ENCODE data around the gene TPGS1. TPM values are rescaled to one million over a fixed set of nuclear protein-coding genes. Genes with fewer than 3 reads are reported as not detected.
A peak's percentile ranks its signal among the peaks of the same experiment; 100 is the strongest.

Gene TPGS1
- total RNA-seq, 1 donor from 2014 or later, result 52.7 TPM

- peak overlapping the region; percentile 86 for H3K4me3 ChIP-seq (ENCODE audit: low read depth, low read length)
- H3K27me3 ChIP-seq (ENCODE audit: control insufficient read depth, insufficient read depth, low read length), result no peaks in the 10 kb centered on the region
- no peaks in the 10 kb centered on the region for H3K36me3 ChIP-seq (ENCODE audit: control insufficient read depth, insufficient read depth, low read length)
- peak; percentile 100 for TF ChIP-seq CTCF (IDR thresholded peaks at IDR 0.05; ENCODE audit: insufficient read depth, low read length, poor library complexity, severe bottlenecking)
- peak; percentile 100 for DNase-seq (ENCODE audit: low read depth)
Observed at GRCh38 chr19:506404-507285, 652 bp upstream of the TPGS1 start.

DNA sequence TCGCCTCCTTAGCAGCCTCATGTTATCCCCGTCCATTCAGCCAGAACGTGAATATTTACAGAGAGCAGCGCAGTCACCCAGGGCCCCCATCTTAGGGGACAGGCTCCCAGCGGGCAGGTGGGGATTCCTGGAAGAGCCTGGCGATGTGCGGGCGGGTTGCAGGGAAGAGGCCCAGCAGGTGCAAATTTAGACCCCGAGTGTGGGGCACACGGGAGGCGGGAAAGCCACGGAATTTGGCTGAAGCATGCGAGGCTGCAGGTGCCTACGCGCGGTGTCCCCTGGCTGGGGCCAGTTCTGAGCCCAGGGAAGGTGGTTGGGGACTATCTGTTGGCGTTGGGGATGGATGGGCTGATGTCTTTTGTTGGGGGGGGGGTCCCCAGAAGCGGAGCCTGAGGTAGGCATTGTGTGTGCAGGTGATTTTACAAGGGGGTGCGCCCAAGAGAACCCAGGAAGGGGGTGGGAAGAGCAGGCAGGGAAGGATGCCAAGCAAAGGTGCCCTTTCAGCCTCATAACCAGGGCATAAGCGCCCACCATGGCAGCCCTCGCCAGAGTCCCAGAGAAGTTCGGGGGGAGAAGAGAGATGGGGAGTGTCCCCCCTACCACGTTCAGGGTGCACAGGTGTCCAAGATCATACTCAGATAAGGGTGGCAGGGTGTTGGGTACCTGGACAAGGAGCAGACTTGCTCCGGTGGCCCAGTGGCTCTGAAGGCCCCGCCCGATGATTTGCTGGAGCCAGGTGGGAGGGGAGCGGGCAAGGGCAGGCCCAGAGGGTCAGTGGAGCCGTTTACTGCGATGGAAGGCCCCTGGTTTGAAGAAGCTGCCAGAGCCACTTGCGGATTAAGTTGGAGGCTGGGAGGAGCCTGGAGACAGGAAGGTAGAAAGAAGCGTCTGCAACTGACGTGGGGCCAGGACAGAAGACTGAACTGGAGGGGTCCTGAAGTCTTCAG is 1.2 kb downstream of the TPGS1 start:
- Histone ChIP-seq H3K36me3 (ENCODE audit: control insufficient read depth, insufficient read depth, low read length) (no peaks in the 10 kb centered on the region), H3K27me3 (ENCODE audit: control insufficient read depth, insufficient read depth, low read length) (no peaks in the 10 kb centered on the region), H3K4me3 (ENCODE audit: low read depth, low read length) (peak overlapping the region; percentile 86)
- no peak for DNase-seq (ENCODE audit: low read depth)
- no peak for TF ChIP-seq CTCF (IDR thresholded peaks at IDR 0.05; ENCODE audit: insufficient read depth, low read length, poor library complexity, severe bottlenecking)

- H3K27me3 ChIP-seq (ENCODE audit: control insufficient read depth, insufficient read depth, low read length), result no peaks in the 10 kb centered on the region
- peak; percentile 98 for TF ChIP-seq CTCF (IDR thresholded peaks at IDR 0.05; ENCODE audit: insufficient read depth, low read length, poor library complexity, severe bottlenecking)
- no peaks in the 10 kb centered on the region for H3K36me3 ChIP-seq (ENCODE audit: control insufficient read depth, insufficient read depth, low read length)
- DNase-seq (ENCODE audit: low read depth), result no peak
- H3K4me3 ChIP-seq (ENCODE audit: low read depth, low read length), result no peak overlapping the region
Observed at GRCh38 chr19:510606-511100, 3.4 kb downstream of the TPGS1 start.

GRCh38 chr19:511101-511851 is 4.0 kb downstream of the TPGS1 start:
- Histone ChIP-seq H3K27me3 (ENCODE audit: control insufficient read depth, insufficient read depth, low read length) (no peaks in the 10 kb centered on the region), H3K4me3 (ENCODE audit: low read depth, low read length) (no peak overlapping the region), H3K36me3 (ENCODE audit: control insufficient read depth, insufficient read depth, low read length) (no peaks in the 10 kb centered on the region)
- TF ChIP-seq CTCF (IDR thresholded peaks at IDR 0.05; ENCODE audit: insufficient read depth, low read length, poor library complexity, severe bottlenecking), result no peak
- no peak for DNase-seq (ENCODE audit: low read depth)

GRCh38 chr19:512547-513365 is 5.5 kb downstream of the TPGS1 start:
- TF ChIP-seq CTCF (IDR thresholded peaks at IDR 0.05; ENCODE audit: insufficient read depth, low read length, poor library complexity, severe bottlenecking), result no peak
- no peak for DNase-seq (ENCODE audit: low read depth)
- no peak overlapping the region for H3K4me3 ChIP-seq (ENCODE audit: low read depth, low read length)
- no peaks in the 10 kb centered on the region for H3K27me3 ChIP-seq (ENCODE audit: control insufficient read depth, insufficient read depth, low read length)
- no peaks in the 10 kb centered on the region for H3K36me3 ChIP-seq (ENCODE audit: control insufficient read depth, insufficient read depth, low read length)

All from kidney epithelial cell (primary cell).